ENCODE measurements around the gene NUAK1. TPM values are rescaled to one million over a fixed set of nuclear protein-coding genes. Genes with fewer than 3 reads are reported as not detected.

Gene NUAK1
- total RNA-seq, 1 experiment from 2014 or later = 14.3 TPM

GRCh38 chr12:106030210-106031071 is 108.3 kb downstream of the NUAK1 start:
- peak overlapping the region; percentile 35 for H3K27ac Mint-ChIP-seq (ENCODE audit: unreplicated experiment)
- BruUV-seq (replicated peaks) = no TSS peak
- H3K36me3 Mint-ChIP-seq (ENCODE audit: insufficient read depth, unreplicated experiment) = no peaks in the 10 kb centered on the region
- H3K9me3 Mint-ChIP-seq (ENCODE audit: low read depth, unreplicated experiment) = no peaks in the 10 kb centered on the region
- intact Hi-C loops (cut with micrococcal nuclease; ENCODE audit: unreplicated experiment) = loop anchor here (2.0 to 10.0 kb wide), 2 partner anchors 106 to 606 kb away; no protein-coding TSS in a partner anchor
- TF ChIP-seq CTCF (IDR thresholded peaks at IDR 0.05; ENCODE audit: unreplicated experiment) = no peak
- H3K27me3 Mint-ChIP-seq (ENCODE audit: unreplicated experiment) = no peaks in the 10 kb centered on the region
- peak overlapping the region; percentile 45 for H3K4me3 Mint-ChIP-seq (ENCODE audit: low read depth, unreplicated experiment)
- peaks cover 49% of the 10 kb centered on the region for H3K4me1 Mint-ChIP-seq (ENCODE audit: low read depth, unreplicated experiment)
- peak; percentile 55 for DNase-seq
- CTCF ChIA-PET = interaction anchor here (0.6 to 1.3 kb wide), 4 partner anchors 9 to 135 kb away, joined by 3 to 6 read pairs (median 4); no protein-coding TSS in a partner anchor

- intact Hi-C loops (cut with micrococcal nuclease; ENCODE audit: unreplicated experiment) = no loop called here
- no peaks in the 10 kb centered on the region for H3K9me3 Mint-ChIP-seq (ENCODE audit: low read depth, unreplicated experiment)
- no peaks in the 10 kb centered on the region for H3K36me3 Mint-ChIP-seq (ENCODE audit: insufficient read depth, unreplicated experiment)
- no peak for TF ChIP-seq CTCF (IDR thresholded peaks at IDR 0.05; ENCODE audit: unreplicated experiment)
- no TSS peak for BruUV-seq (replicated peaks)
- H3K4me1 Mint-ChIP-seq (ENCODE audit: low read depth, unreplicated experiment) = peaks cover 49% of the 10 kb centered on the region
- H3K27ac Mint-ChIP-seq (ENCODE audit: unreplicated experiment) = peak overlapping the region; percentile 35
- DNase-seq = no peak
- H3K27me3 Mint-ChIP-seq (ENCODE audit: unreplicated experiment) = no peaks in the 10 kb centered on the region
- CTCF ChIA-PET = interaction anchor here (1.1 to 1.3 kb wide), 2 partner anchors 34 to 104 kb away, joined by 3 to 6 read pairs; no protein-coding TSS in a partner anchor
- H3K4me3 Mint-ChIP-seq (ENCODE audit: low read depth, unreplicated experiment) = no peak overlapping the region
Measured at GRCh38 chr12:106029532-106029931, 109.2 kb downstream of the NUAK1 start.

- Mint-ChIP-seq H3K27ac (ENCODE audit: unreplicated experiment) (no peak overlapping the region), H3K36me3 (ENCODE audit: insufficient read depth, unreplicated experiment) (peaks cover 2% of the 10 kb centered on the region), H3K27me3 (ENCODE audit: unreplicated experiment) (no peaks in the 10 kb centered on the region), H3K4me3 (ENCODE audit: low read depth, unreplicated experiment) (no peak overlapping the region), H3K4me1 (ENCODE audit: low read depth, unreplicated experiment) (peaks cover 55% of the 10 kb centered on the region), H3K9me3 (ENCODE audit: low read depth, unreplicated experiment) (no peaks in the 10 kb centered on the region)
- no peak for DNase-seq
- no TSS peak for BruUV-seq (replicated peaks)
- TF ChIP-seq CTCF (IDR thresholded peaks at IDR 0.05; ENCODE audit: unreplicated experiment) = no peak
- intact Hi-C loops (cut with micrococcal nuclease; ENCODE audit: unreplicated experiment) = no loop called here
- CTCF ChIA-PET = no interaction called here
Measured at GRCh38 chr12:106027911-106028310, 110.8 kb downstream of the NUAK1 start.

GRCh38 chr12:106027286-106027685 is 111.5 kb downstream of the NUAK1 start:
- H3K4me1 Mint-ChIP-seq (ENCODE audit: low read depth, unreplicated experiment) = peaks cover 59% of the 10 kb centered on the region
- intact Hi-C loops (cut with micrococcal nuclease; ENCODE audit: unreplicated experiment) = no loop called here
- H3K36me3 Mint-ChIP-seq (ENCODE audit: insufficient read depth, unreplicated experiment) = peaks cover 9% of the 10 kb centered on the region
- no peak overlapping the region for H3K4me3 Mint-ChIP-seq (ENCODE audit: low read depth, unreplicated experiment)
- no peaks in the 10 kb centered on the region for H3K9me3 Mint-ChIP-seq (ENCODE audit: low read depth, unreplicated experiment)
- BruUV-seq (replicated peaks) = no TSS peak
- H3K27me3 Mint-ChIP-seq (ENCODE audit: unreplicated experiment) = no peaks in the 10 kb centered on the region
- H3K27ac Mint-ChIP-seq (ENCODE audit: unreplicated experiment) = no peak overlapping the region
- no peak for TF ChIP-seq CTCF (IDR thresholded peaks at IDR 0.05; ENCODE audit: unreplicated experiment)
- CTCF ChIA-PET = no interaction called here
- DNase-seq = no peak

Measured in Calu3 (cell line).